ENCODE measurements around the gene CLECL1.

Gene CLECL1

DNA sequence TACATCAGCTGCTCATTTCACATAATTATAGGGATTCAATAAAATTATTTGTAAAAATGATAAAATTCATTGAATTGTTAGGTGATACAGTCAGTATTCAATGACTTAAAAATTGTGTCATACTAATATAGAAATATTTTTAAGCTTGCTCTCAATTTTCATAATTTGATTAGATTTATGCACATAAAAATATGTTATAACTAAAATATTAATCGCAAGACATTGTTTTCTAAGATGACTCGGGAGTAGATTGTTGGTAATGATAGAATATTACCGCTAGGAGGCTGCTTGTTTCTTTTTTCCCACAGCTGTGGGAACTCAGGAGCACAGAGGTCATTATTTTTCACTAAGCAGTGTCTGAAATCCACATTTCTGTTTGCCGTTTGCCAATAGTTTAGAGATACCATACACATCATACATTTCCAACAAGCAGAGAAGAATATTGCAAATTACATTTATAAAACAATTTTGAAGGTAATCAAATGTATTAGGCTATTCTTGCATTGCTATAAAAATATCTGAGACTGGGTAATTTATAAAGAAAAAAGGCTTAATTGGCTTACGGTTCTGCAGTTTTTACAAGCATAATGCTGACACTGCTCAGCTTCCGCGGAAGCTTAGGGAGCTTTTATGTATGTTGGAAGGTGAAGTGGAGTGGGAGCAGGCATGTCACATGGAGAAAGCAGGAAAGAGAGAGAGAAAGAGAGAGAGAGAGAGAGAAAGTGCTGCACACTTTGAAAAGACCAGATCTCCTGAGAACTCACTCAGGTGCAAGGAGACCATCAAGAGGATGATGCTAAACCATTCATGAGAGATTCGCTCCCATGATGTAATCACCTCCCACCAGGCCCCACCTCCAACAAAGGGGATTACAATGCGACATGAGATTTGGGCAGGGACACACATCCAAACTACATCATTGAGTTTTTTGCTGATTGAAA is 18.6 kb upstream of the CLECL1 start:
- DNase-seq (ENCODE audit: low read depth, low spot score): no peak

DNA sequence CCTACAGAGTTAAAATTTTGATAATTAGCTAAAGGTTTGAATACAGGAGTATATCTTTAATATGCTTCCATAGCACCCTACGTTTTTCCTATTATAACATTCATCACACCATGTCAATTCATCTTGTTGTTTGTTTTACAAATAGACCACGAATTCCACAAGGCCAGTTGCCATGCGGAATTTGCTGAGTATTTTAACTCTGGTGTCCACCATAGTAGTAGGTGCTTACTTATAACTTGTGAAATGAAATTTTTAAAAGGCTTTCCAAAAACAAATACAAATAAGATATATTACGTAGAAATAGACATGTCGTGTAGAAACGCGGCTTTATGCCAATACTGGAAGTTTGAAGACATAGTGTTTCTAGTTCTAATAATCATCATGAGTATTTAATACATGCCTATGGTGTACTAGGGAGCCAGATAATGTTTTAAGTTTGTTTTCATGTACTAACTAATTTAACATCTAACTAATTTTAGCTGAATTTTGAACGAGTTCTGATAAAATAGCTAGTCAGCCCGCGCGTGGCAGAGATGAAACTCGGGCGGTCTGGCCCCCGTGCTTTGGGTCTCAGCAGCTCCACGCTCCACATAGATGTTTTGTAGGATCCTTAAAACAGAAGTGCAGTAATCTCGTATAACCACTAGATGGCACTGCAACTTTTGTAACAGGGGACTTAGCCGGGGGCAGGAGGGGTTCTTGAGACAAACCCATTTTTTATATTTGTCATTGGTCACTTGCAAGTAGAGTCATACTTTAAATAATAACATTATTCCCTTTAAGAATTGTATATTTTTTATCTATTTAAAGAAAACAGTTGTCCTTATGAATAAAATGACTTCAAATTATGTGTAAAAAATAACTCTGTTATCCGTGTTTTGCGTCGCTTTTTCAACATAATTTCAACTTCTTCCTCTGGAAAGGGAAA is 17.6 kb upstream of the CLECL1 start:
- peak; percentile 66 for DNase-seq (ENCODE audit: low read depth, low spot score)

DNA sequence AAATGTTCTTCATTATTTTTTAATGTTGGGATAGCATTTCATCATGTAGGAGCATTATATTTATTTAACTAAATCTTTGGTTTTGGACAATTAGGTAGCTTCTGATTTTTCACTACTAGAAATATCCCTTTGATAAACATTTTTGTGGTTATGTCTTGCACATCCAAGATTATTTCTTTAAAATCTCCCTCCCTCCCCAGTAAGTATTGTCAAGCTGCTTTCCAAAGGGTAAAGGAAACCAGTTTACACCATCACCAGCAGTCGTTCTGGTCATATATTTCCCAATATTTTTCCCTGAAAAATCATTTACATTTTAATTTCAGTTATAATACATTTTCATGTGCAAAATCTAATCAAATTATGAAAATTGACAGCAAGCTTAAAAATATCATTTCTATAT is 16.7 kb upstream of the CLECL1 start:
- DNase-seq (ENCODE audit: low read depth, low spot score): no peak

DNA sequence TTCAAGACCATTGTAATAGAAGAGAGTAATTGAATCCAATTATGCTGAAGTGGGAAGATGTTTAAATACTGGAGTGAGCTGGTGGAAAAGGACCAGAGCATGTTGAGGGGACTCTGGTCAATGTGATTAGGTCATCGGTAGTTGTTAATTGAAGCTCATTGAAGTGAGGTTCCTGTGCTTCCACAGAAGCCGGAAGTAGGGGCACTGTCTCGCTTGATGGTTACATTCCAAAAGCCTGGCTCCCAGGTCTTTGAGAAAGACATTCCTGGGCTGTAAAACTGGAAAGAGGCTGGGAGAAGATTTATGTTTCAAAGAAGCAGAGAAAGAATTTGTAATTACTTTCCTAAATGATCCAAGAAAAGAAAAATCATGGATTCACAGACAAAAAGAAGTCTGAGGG is 12.3 kb upstream of the CLECL1 start:
- peak; percentile 48 for DNase-seq (ENCODE audit: low read depth, low spot score)

DNA sequence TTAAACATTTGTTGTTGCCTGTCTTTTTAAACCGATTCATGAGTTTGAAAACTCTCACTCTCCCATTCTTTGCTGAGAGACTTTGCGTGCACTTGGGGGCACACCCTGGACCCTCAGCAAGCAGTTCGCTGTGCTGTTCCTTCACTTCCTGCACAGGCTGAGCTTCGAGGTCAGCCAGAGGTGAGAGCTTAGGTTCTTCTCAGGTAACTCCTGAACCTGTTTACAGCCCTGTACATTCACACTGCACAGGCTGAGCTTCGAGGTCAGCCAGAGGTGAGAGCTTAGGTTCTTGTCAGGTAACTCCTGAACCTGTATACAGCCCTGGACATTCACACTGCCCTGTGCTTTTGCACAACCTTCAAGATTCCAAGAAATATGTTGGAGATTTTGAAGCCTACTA is 9.8 kb upstream of the CLECL1 start:
- no peak for DNase-seq (ENCODE audit: low read depth, low spot score)

DNA sequence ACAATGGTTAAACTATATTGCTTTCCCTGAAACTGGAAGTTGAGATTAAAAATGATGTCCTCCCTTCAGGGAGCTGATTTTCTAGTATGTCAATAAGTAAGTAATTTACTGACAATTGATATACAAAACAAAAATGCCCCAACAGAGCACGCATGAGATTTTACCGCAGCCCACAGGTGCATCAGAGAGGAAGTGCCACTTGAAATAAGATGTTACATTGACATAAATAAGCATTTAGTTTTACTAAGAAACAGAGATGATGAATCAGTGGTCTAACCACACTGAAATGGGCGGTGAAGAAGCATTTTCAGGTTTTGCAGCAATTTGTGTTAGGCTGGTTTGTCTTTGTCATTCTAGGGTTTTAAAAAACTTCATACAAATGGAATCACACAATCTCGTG is 8.8 kb upstream of the CLECL1 start:
- DNase-seq (ENCODE audit: low read depth, low spot score): no peak

DNA sequence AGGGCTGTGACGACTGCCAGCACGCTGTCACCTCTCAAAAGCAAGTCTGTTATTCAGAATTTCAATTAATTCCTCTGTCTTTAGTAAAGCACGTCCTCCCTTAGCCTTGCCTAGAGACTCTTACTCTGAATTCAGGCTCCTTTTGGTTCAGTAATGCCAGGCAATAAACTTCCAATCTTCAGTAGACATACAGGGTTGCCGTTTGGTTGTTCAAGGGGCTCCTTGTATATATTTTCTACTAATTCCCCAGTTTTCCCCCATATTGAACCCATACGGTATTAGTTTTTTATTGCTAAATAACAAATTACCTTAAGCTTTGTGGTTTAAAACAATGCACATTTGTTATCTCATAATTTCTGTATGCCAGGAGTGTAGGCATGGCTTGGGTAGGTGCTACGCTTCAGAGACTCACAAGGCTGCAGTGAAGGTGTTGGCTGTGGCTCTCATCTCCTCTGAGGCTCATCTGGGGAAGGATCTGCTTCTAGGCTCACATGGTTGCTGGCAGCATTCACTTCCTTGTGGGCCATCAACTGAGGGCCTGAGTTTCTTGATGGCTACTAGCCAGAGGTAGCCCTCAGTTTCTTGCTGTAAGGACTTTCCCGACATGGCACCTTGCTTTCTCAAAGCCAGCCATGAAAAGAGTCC is 7.3 kb upstream of the CLECL1 start:
- DNase-seq (ENCODE audit: low read depth, low spot score): peak; percentile 18

DNA sequence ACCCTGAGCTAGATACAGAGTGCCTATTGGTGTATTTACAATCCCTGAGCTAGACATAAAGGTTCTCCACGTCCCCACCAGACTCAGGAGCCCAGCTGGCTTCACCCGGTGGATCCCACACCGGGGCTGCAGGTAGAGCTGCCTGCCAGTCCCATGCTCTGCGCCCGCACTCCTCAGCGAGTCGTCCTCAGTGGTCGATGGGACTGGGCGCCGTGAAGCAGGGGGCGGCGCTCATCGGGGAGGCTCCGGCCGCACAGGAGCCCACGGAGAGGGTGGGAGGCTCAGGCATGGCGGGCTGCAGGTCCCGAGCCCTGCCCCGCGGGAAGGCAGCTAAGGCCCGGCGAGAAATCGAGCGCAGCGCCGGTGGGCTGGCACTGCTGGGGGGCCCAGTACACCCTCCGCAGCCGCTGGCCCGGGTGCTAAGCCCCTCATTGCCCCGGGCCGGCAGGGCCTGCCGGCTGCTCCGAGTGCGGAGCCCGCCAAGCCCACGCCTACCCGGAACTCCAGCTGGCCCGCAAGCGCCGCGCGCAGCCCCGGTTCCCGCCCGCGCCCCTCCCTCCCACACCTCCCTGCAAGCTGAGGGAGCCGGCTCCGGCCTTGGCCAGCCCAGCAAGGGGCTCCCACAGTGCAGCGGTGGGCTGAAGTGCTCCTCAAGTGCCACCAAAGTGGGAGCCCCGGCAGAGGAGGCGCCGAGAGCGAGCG is 6.7 kb upstream of the CLECL1 start:
- DNase-seq (ENCODE audit: low read depth, low spot score): peak; percentile 55

DNA sequence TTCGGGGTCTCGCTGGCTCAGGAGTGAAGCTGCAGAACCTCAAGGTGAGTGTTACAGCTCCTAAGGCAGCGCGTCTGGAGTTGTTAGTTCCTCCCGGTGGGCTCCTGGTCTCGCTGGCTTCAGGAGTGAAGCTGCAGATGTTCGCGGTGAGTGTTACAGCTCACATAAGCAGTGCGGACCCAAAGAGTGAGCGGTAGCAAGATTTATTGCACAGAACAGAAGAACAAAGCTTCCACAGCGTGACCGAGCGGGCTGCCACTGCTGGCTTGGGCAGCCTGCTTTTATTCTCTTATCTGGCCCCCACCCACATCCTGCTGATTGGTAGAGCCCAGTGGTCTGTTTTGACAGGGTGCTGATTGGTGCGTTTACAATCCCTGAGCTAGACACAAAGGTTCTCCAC is 6.0 kb upstream of the CLECL1 start:
- DNase-seq (ENCODE audit: low read depth, low spot score): peak; percentile 22

DNA sequence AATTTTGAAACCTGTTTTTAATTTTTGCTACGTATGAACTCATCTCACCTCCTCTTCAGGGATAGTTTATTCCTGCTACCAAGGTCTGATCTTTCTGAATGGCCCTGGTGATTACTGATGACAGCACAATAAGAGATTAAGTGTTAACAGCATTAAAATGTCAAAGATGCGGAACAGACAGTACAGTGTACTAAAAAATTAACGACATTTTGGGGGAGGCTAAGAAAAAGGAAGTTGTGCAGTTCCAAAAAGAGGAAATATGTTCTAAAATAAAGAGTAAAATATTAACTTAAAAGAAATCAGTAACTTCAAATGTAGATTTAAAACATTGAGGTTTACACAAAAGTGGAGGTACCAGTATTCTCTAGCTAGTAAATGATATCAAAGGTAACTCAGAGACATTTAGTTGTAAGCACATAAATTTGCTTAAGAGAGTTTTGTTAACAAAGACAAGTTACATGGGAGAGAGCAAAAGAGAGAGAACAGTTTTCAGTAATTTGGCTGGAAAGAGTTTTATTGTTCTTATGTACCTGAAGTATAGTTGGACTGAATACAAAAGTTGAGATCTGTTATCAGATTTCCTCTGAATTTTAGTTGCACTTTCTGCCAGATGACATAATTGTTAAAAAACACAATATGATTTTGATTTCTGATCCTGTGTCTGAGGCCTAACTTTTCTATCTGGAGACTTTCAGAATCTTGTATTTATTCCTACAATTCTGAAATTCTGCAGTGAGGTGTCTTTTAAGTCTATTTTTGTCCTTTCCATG is 4.2 kb upstream of the CLECL1 start:
- DNase-seq (ENCODE audit: low read depth, low spot score): no peak

DNA sequence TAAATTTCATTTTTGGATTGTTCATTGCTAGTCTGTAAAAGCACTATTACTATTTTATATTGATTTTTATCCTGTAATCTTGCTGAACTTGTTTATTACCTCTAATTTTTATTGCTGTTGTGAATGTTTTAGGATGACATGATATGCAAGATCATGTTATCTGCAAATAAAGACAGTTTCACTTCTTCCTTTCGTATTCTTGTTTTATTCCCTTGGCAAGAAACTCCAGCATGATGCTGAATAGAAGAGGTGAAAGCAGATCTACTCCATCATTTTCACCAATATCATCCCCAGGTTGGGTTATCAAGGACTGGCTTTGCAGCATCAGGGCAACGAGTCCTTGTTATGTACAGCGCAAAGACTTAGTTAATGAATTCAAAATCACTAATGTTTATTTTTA is 2.7 kb upstream of the CLECL1 start:
- DNase-seq (ENCODE audit: low read depth, low spot score): no peak

DNA sequence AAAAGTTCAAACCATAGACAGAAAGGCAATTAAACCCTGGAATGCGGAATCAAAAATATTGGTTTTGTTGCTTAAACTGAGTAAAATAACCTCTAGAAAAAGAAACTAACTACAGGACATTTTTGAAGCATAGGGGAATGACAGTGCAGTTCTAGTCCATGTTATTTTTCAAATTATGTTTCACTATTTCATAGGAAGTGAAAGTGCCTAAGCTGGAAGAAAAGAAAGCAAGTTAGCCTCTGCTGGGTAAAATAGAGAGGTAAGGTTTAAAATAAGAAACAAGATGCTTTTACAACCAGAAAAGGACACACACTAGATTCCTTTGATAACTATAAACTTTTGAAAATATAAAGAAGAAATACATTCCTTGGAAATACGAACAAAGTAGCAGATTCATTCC is 1.1 kb downstream of the CLECL1 start:
- no peak for DNase-seq (ENCODE audit: low read depth, low spot score)

DNA sequence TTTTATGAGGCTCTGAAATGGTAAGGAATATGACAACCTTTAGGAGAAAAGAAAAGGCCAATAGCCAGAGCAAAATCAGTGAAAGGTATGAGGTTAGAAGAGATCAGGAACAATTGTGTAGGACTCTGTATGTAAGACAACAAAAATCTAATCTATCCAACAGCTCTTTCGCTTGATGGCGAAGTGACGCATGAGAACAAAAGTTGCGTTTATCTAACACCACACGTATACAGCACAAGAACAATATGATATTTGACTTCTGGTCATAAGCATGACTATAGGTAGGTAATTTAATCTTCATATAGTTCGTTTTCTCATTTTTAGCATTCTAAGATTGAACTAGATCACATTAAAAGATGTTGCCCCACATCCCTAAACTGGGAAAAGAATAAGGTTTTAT is 1.5 kb downstream of the CLECL1 start:
- DNase-seq (ENCODE audit: low read depth, low spot score): no peak

DNA sequence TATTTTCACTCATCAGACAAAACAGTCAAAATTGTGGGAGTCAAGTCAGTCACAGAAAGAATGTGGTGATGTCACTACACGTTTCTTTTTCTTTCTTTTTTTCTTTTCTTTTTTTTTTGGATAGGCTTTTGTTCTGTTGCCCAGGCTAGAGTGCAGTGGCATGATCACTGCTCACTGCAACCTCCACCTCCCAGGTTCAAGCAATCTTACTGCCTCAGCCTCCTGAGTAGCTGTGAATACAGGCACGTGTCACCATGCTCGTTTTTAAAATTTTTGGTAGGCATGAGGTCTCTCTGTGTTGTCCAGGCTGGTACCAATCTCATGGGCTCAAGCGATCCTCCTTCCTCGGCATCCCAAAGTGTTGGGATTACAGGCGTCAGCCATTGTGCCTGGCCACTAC is 2.3 kb downstream of the CLECL1 start:
- no peak for DNase-seq (ENCODE audit: low read depth, low spot score)

DNA sequence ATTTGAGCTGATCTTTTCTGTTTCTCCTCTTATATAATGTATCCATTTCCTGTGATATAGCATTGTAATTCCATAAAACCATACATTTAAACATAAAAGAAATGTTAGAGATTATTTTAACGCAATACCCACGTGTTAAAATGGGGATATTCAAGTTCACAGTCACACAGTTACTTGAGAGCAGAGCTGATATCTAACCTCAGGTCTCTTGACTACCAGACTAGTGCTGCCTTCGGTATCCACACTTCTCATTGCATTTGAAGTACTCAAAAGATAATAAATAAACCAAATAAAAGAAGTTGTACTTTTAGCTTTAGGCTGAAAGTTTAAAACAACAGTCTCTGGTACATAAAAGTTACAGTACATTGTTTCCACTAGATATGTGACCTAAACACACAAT is 2.9 kb downstream of the CLECL1 start:
- no peak for DNase-seq (ENCODE audit: low read depth, low spot score)

DNA sequence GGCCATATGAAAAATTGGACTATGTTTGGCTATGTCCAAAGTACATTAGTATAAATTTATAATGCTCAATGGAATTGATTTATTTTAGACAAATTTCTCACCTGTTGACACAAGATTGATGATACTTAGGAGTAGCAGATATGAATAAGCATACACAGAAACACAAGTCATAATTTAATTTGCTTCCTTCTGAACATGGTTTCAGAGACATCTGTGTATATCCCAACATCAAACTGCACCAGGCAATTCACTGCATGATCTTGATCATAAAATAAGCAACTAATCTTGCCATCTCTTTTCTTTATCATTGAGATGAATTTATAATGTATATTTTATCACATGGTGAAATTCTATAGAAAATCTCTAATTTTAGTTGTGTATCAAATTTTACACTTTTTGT is 3.8 kb downstream of the CLECL1 start:
- DNase-seq (ENCODE audit: low read depth, low spot score): no peak

DNA sequence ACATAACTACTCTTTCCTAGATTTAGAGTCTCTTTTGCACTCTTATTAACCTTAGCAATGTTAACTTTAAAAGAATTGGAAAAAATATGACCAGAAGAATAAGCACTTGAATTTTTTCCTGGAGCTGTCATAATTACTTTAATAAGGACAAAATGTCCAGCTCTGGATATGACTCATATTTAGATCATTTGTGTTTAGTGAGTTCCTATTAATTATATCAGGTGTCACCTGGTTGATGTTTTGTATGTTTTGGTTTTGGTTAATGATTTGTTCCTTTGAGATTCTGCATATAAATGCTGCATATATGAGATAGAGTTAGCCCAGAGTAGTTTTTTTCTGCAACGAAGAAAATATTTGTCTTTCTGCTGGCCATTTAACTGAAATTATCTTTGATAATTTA is 5.1 kb downstream of the CLECL1 start:
- no peak for DNase-seq (ENCODE audit: low read depth, low spot score)

DNA sequence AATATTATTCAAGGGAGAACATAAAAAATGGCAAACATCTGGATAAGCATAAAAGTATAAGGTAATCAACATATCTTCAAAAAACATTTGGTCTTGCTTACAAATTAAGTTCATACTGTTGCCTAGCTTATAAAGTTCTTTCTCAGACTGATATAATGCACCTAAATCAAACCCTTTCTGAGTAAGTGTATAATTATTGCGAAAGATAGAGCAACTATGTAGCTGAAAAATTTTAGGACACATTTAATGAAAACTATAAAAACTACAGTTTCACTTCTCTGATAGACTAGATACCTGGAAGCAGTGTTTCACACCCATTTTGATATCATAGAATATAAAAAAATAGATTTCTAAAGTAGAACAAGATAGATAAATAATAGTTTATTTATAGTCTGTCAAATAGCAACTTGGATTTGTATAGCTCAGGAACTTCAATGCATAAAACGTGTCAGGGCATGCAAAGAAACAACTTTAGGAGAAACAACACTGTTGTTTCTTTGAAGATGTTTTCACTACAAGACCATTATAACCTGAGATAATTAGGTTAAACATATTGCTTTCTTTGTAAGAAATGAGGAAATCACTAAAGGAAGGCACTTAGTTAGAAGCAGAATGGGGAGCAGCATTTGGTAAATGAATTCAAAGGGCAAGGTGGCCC is 7.6 kb downstream of the CLECL1 start:
- DNase-seq (ENCODE audit: low read depth, low spot score): no peak

DNA sequence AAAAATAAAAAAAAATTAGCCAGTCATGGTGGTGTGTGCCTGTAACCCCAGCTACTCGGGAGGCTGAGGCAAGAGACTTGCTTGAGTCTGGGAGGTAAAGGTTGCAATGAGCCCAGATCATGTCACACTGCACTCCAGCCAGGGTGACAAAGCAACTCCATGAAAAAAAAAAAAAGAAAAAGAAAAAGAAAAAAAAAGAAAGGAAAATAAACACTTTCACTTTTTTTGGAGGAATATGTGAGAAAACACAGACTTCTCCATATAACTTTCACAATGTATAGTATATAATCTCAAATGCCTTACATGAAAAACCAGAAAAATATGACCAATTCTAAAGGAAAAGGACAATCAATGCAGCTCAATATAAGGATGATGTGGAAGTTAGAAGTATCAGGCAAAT is 8.9 kb downstream of the CLECL1 start:
- DNase-seq (ENCODE audit: low read depth, low spot score): no peak

DNA sequence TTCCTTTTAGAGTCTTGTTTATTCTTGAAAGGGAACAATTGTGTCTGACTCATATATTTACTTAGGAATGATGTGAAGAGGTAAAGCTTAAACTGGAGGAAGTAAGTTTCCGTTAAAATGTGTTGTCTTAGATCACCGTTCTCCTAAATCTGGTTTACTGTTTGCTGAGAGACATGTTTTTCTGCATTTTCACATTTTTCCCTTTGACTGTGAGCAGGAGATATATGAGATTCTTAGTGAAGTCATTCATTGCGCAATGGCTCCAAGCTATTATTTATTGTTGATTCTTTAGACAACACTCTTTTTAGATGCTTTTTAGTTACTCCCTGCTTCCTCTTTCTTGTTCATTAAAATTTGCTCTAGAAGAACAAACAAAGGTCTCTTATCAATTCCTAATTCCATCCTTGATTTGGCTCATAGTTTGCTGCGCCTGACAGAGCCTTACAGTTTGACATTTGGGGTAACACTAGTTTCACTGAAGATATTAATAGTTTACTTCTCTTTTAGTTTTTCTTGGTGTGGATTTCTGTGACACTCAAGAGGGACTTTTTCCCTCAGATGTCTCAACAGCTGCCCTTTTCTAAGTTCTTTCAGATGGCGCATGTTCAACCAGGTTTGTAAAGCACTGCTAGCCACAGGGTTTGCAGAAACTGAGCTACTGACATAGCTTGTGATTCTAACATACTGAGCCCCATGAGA is 11.4 kb downstream of the CLECL1 start:
- no peak for DNase-seq (ENCODE audit: low read depth, low spot score)
